ENCODE data around the gene LSR.

GRCh38 chr19:35205733-35206323 is 43.0 kb upstream of the LSR start:
- TF ChIP-seq RAD21 (IDR thresholded peaks at IDR 0.05; ENCODE audit: low read depth) = no peak
- no peak for TF ChIP-seq YY1 (IDR thresholded peaks at IDR 0.05; ENCODE audit: low read depth)
- TF ChIP-seq EP300 (IDR thresholded peaks at IDR 0.05; ENCODE audit: borderline replicate concordance) = no peak
- TF ChIP-seq REST (IDR thresholded peaks at IDR 0.05; ENCODE audit: low read depth) = no peak
- no peak for TF ChIP-seq CEBPB (IDR thresholded peaks at IDR 0.05)
- TF ChIP-seq CREB1 (IDR thresholded peaks at IDR 0.05; ENCODE audit: low read depth) = no peak
- TF ChIP-seq EGR1 (IDR thresholded peaks at IDR 0.05) = no peak
